ENCODE data around the gene ZNF747. TPM values are rescaled to one million over a fixed set of nuclear protein-coding genes. Genes with fewer than 3 reads are reported as not detected.
"Not testable (repeated sequence)": the region's sequence is repeated elsewhere in the genome, so short reads cannot be mapped to it uniquely, and the experiment has no call there.

Gene ZNF747
- total RNA-seq, 1 experiment from 2014 or later = 10.6 TPM

- POLR2A ChIA-PET (ENCODE audit: low non-redundant PET) = no interaction called here
- TF ChIP-seq CTCF (conservative IDR thresholded peaks at IDR 0.05; ENCODE audit: low read depth, low read length) (no peak), EZH2 (IDR thresholded peaks at IDR 0.05; ENCODE audit: borderline replicate concordance, low read depth, low read length, poor library complexity, severe bottlenecking) (no peak)
- no TSS peak for BruUV-seq (replicated peaks)
- CTCF ChIA-PET = no interaction called here
- H3K4me3 ChIP-seq (ENCODE audit: low read depth, low read length, poor library complexity, severe bottlenecking) = no peak overlapping the region
- intact Hi-C loops (cut with micrococcal nuclease; ENCODE audit: unreplicated experiment) = no loop called here
- H3K36me3 ChIP-seq (ENCODE audit: insufficient read depth, low read length, poor library complexity, severe bottlenecking) = no peaks in the 10 kb centered on the region
- no peaks in the 10 kb centered on the region for H3K4me1 ChIP-seq (ENCODE audit: insufficient read depth, low read length, poor library complexity, severe bottlenecking)
- H3K27me3 ChIP-seq (replicated peaks; ENCODE audit: insufficient read depth, low read depth, low read length, poor library complexity) = no peaks in the 10 kb centered on the region
- no peaks in the 10 kb centered on the region for H3K9me3 ChIP-seq (ENCODE audit: low read depth, low read length, poor library complexity, severe bottlenecking)
- no peak overlapping the region for H3K27ac ChIP-seq (ENCODE audit: low read depth, low read length, poor library complexity, severe bottlenecking)
- DNase-seq (ENCODE audit: low spot score) = no peak
Measured at GRCh38 chr16:30543067-30543466, 8.4 kb upstream of the ZNF747 start.

- no TSS peak for BruUV-seq (replicated peaks)
- Histone ChIP-seq H3K9me3 (ENCODE audit: low read depth, low read length, poor library complexity, severe bottlenecking) (no peaks in the 10 kb centered on the region), H3K36me3 (ENCODE audit: insufficient read depth, low read length, poor library complexity, severe bottlenecking) (no peaks in the 10 kb centered on the region), H3K27me3 (replicated peaks; ENCODE audit: insufficient read depth, low read depth, low read length, poor library complexity) (no peaks in the 10 kb centered on the region), H3K4me3 (ENCODE audit: low read depth, low read length, poor library complexity, severe bottlenecking) (no peak overlapping the region), H3K4me1 (ENCODE audit: insufficient read depth, low read length, poor library complexity, severe bottlenecking) (no peaks in the 10 kb centered on the region), H3K27ac (ENCODE audit: low read depth, low read length, poor library complexity, severe bottlenecking) (no peak overlapping the region)
- no peak for DNase-seq (ENCODE audit: low spot score)
- TF ChIP-seq EZH2 (IDR thresholded peaks at IDR 0.05; ENCODE audit: borderline replicate concordance, low read depth, low read length, poor library complexity, severe bottlenecking) (no peak), CTCF (conservative IDR thresholded peaks at IDR 0.05; ENCODE audit: low read depth, low read length) (no peak)
- POLR2A ChIA-PET (ENCODE audit: low non-redundant PET) = no interaction called here
- CTCF ChIA-PET = no interaction called here
- intact Hi-C loops (cut with micrococcal nuclease; ENCODE audit: unreplicated experiment) = no loop called here
Measured at GRCh38 chr16:30541502-30542329, 7.1 kb upstream of the ZNF747 start.

- H3K4me3 ChIP-seq (ENCODE audit: low read depth, low read length, poor library complexity, severe bottlenecking); POLR2A ChIA-PET (ENCODE audit: low non-redundant PET); H3K27me3 ChIP-seq (replicated peaks; ENCODE audit: insufficient read depth, low read depth, low read length, poor library complexity); BruUV-seq (replicated peaks); CTCF ChIA-PET; intact Hi-C loops (cut with micrococcal nuclease; ENCODE audit: unreplicated experiment); H3K27ac ChIP-seq (ENCODE audit: low read depth, low read length, poor library complexity, severe bottlenecking); H3K4me1 ChIP-seq (ENCODE audit: insufficient read depth, low read length, poor library complexity, severe bottlenecking); DNase-seq (ENCODE audit: low spot score); H3K9me3 ChIP-seq (ENCODE audit: low read depth, low read length, poor library complexity, severe bottlenecking); H3K36me3 ChIP-seq (ENCODE audit: insufficient read depth, low read length, poor library complexity, severe bottlenecking): not testable (repeated sequence)
Measured at GRCh38 chr16:30540916-30541464, 6.3 kb upstream of the ZNF747 start.

GRCh38 chr16:30539986-30540526, 5.4 kb upstream of the ZNF747 start:
- H3K4me3 ChIP-seq (ENCODE audit: low read depth, low read length, poor library complexity, severe bottlenecking); H3K36me3 ChIP-seq (ENCODE audit: insufficient read depth, low read length, poor library complexity, severe bottlenecking); DNase-seq (ENCODE audit: low spot score); POLR2A ChIA-PET (ENCODE audit: low non-redundant PET); H3K27me3 ChIP-seq (replicated peaks; ENCODE audit: insufficient read depth, low read depth, low read length, poor library complexity); H3K4me1 ChIP-seq (ENCODE audit: insufficient read depth, low read length, poor library complexity, severe bottlenecking); BruUV-seq (replicated peaks); H3K9me3 ChIP-seq (ENCODE audit: low read depth, low read length, poor library complexity, severe bottlenecking); CTCF ChIA-PET; H3K27ac ChIP-seq (ENCODE audit: low read depth, low read length, poor library complexity, severe bottlenecking); intact Hi-C loops (cut with micrococcal nuclease; ENCODE audit: unreplicated experiment): not testable (repeated sequence)

All from A673 (cell line).